Measurements from ENCODE around the gene MDP1. TPM values are rescaled to one million over a fixed set of nuclear protein-coding genes. Genes with fewer than 3 reads are reported as not detected.

MDP1 gene
- total RNA-seq, result 10 to 100 TPM in 2 of 4 donors, 1 to 10 TPM in 2; 7.4 to 17.5 (median 10.5) TPM

DNA sequence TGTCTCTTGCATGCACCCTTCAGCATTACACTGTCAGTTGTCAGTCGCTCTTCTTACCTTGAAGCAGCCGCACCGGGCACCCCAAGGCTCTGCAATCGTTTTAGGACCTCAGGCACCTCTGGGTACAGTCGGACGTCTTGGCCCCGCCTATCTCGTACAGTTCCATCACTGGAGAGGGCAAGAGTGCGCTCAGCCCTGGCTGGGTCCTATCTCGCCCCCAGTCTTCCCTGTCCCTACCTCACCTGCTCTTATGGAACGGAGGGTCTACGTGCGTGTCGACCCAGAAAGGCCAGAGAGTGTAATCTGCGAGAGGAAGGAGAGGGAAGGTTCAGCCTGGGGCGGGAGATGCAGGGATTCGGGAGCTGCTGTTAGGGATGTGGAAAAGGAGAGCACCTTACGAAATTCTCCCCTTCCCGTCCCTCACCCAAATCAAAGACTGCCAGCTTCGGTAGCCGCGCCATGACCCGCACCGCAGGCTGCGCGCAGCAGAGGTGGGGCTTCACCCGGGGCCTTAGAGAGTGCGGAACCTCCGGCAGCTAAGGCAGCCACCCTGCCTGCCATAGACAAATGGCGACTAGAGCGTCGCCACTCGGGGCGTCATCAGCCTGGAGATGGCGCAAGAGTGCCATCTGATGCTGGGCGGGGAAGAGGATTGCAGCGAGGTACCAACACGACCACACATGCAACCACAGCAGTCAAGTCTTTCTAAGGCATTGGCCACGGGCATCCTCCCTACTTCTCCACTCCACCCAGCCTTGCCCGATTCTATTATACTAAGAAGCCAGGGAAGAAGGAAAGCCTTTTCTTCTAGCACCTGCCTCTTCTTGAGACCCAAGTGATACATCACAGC, at the start of gene MDP1:
Gene MDP1 (minus strand): TSS at position 572 of the 850 bp plus-strand sequence. CDS start 111 bp downstream, at position 461.
- H3K36me3 ChIP-seq, result peaks cover 0 to 12% (median 0%) of the 10 kb centered on the region in 3 donors
- peak within 1 kb of the TSS; percentile 62 to 90 (median 69) for H3K4me3 ChIP-seq
- TF ChIP-seq, protein P1, sequence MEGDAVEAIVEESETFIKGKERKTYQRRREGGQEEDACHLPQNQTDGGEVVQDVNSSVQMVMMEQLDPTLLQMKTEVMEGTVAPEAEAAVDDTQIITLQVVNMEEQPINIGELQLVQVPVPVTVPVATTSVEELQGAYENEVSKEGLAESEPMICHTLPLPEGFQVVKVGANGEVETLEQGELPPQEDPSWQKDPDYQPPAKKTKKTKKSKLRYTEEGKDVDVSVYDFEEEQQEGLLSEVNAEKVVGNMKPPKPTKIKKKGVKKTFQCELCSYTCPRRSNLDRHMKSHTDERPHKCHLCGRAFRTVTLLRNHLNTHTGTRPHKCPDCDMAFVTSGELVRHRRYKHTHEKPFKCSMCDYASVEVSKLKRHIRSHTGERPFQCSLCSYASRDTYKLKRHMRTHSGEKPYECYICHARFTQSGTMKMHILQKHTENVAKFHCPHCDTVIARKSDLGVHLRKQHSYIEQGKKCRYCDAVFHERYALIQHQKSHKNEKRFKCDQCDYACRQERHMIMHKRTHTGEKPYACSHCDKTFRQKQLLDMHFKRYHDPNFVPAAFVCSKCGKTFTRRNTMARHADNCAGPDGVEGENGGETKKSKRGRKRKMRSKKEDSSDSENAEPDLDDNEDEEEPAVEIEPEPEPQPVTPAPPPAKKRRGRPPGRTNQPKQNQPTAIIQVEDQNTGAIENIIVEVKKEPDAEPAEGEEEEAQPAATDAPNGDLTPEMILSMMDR (IDR thresholded peaks at IDR 0.05), result peak; percentile 26 to 69 (median 56)
- TF ChIP-seq POLR2A (IDR thresholded peaks at IDR 0.05), result peak; percentile 67 to 76
- peaks cover 0 to 22% (median 3%) of the 10 kb centered on the region in 4 donors for H3K4me1 ChIP-seq
- DNase-seq, result peak; percentile 84 to 94 (median 89)
- no peaks in the 10 kb centered on the region for H3K9me3 ChIP-seq
- H3K27ac ChIP-seq, result peak within 1 kb of the TSS; percentile 89 to 97 (median 94)
- no peaks in the 10 kb centered on the region for H3K27me3 ChIP-seq

DNA sequence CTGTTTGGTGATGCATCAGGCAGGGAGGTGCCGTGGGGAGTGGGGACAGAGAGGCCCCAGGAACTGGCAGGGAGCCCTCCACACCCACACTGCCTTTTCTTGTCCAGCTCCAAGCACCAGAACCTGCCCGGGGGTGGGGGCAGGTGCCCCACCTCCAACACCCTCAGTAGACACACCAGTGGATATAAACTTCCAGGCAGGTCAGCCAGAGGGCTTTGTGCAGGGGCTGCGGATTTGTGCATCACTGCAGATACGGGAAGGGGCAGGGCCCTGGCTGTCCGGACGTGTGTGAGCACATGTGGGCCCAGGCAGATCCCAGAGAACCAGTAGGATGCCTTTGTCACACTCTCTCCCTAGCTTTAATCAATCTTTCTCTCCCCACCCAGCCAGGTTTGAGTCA, 48.4 kb upstream of the MDP1 start:
- H3K9me3 ChIP-seq, result no peaks in the 10 kb centered on the region
- H3K27ac ChIP-seq, result no peak overlapping the region
- no peak overlapping the region for H3K4me3 ChIP-seq
- no peaks in the 10 kb centered on the region for H3K27me3 ChIP-seq
- no peaks in the 10 kb centered on the region for H3K4me1 ChIP-seq
- H3K36me3 ChIP-seq, result peaks cover 0 to 35% (median 0%) of the 10 kb centered on the region in 3 donors
- TF ChIP-seq, protein P1 (IDR thresholded peaks at IDR 0.05), result no peak
- no peak for TF ChIP-seq POLR2A (IDR thresholded peaks at IDR 0.05)
- no peak for DNase-seq

GRCh38 chr14:24263848-24264247, 48.0 kb upstream of the MDP1 start:
- Histone ChIP-seq H3K36me3 (peaks cover 0 to 32% (median 0%) of the 10 kb centered on the region in 3 donors), H3K9me3 (no peaks in the 10 kb centered on the region), H3K27me3 (no peaks in the 10 kb centered on the region), H3K27ac (no peak overlapping the region), H3K4me3 (no peak overlapping the region), H3K4me1 (no peaks in the 10 kb centered on the region)
- DNase-seq, result peak in 1 of 3 donors; percentile 25
- TF ChIP-seq POLR2A (IDR thresholded peaks at IDR 0.05), result no peak
- TF ChIP-seq, protein P1 (IDR thresholded peaks at IDR 0.05), result no peak

DNA sequence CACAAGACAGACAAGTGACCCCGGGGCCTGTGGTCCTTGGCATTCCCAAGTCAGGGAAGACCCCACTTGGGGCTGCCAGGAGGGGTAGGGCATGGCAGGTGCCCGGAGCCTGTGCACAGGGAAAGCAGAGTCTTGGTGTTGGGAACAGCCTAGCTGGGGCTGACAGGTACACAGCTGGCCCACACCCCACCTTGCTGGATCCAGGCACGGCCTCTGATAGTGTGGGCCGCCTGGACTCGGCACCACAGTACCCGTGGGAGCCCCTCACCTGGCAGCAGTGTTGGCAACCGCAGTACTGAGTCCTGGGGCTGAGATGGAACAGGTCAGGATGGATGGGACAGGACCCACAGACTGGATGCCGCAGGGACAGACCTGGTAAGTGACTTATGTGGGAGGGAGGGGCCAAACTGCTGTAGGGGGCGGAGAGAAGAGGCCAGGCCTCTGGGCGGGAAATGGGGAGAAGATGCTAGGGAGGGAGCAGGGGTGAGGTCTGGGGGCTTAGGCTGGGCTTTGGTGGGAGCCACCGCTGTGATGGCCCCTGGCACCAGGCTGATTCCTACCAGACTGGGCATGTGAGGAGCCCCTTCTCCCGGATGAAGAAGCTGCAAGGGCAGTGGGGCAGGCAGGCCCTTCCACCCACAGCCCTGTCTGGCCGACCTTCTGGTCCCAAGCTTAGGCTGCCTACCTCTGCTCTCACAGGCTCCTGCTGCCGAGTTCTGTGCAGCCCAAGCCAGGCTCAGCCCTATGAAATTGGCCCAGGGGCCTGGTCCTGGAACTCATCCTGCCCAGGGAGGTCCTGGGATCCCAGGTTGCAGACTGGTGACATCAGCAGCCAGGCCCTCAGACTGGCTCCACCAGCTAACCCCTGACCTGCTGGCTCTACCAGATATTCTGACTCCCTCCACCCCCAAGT, 47.2 kb upstream of the MDP1 start, which contains the start of gene TGM1:
Gene TGM1 (minus strand): TSS at position 357 of the 913 bp plus-strand sequence. CDS start 825 bp downstream, outside the sequence.
- H3K4me3 ChIP-seq, result no peak within 1 kb of the TSS
- H3K9me3 ChIP-seq, result no peaks in the 10 kb centered on the region
- peaks cover 0 to 34% (median 0%) of the 10 kb centered on the region in 3 donors for H3K36me3 ChIP-seq
- no peak within 1 kb of the TSS for H3K27ac ChIP-seq
- no peaks in the 10 kb centered on the region for H3K27me3 ChIP-seq
- TF ChIP-seq POLR2A (IDR thresholded peaks at IDR 0.05), result no peak
- TF ChIP-seq, protein P1 (IDR thresholded peaks at IDR 0.05), result no peak
- no peaks in the 10 kb centered on the region for H3K4me1 ChIP-seq
- no peak for DNase-seq

DNA sequence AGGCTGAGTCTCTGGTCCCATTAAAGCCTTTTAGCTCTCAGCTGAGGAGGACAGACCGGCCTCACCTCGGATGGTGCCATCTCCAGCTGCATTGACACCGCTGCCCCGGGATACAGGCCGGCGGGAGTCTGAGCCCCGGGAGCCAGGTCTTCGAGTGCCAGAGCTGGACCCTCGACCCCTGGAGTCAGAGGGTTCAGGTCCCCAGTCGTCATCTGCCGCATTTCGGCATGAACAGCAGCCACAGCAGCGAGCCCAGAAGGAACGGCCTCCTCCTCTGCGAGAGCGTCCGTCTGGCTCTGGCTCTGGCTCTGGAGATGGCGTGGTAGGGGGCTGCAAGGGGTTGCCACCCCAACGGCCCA, 46.1 kb upstream of the MDP1 start:
- no peak overlapping the region for H3K4me3 ChIP-seq
- H3K27ac ChIP-seq, result no peak overlapping the region
- H3K27me3 ChIP-seq, result no peaks in the 10 kb centered on the region
- H3K4me1 ChIP-seq, result no peaks in the 10 kb centered on the region
- no peaks in the 10 kb centered on the region for H3K9me3 ChIP-seq
- no peak for TF ChIP-seq POLR2A (IDR thresholded peaks at IDR 0.05)
- TF ChIP-seq, protein P1 (IDR thresholded peaks at IDR 0.05), result no peak
- H3K36me3 ChIP-seq, result peaks cover 0 to 22% (median 0%) of the 10 kb centered on the region in 3 donors
- no peak for DNase-seq
